OCI-M2 (cell line): Measurements from ENCODE around the gene NMT2.
"Not testable (repeated sequence)": the region's sequence is repeated elsewhere in the genome, so short reads cannot be mapped to it uniquely, and the experiment has no call there.

Experiments
- DNase-seq: peaks from one replicate; lab custom pipeline; 2025; ENCODE audit not compliant: unreplicated experiment; lab: John Stamatoyannopoulos, UW

NMT2 gene

GRCh38 chr10:15168291-15168785, at the start of gene NMT2:
NMT2 (minus strand) TSS chr10:15168693; CDS start chr10:15168612, 81 bp downstream.
- no peak for DNase-seq

DNA sequence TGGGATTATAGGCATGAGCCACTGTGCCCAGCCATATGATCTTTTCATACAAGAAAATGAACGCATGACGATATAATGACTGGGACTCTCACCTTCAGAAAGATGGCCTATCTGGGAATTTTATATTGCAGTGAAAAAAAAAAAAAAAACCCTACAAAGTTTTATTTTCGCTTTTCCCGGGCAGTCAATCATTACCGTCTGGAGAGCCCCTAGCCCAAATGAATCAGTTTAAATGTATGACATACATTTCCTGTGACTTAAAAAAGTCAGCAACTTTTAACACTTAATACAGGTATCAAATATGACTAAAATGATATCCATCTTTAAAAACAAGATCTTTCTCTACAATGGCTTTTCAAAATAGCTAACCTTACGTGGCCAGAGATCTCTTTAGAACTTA, 48.2 kb upstream of the NMT2 start:
- no peak for DNase-seq

DNA sequence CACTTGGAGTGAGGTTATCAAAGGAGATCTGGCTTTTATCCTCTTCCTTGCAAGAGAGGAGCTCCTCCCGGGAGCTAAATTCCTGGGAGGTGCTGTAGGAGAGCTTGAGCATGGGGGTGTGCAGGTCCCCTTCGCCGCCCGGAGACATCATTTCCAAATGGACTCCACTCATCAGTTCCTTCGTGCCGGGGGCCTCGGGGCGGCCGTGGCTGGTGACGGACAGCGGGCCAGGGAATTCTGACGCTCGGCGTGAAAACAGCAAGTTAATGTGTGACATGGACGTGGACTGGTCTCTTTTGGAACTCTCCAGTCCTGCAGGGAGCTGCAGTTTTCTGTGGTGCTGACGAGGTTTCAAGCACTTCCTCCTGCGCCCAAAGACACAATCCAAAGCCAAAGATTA, 45.7 kb upstream of the NMT2 start:
- DNase-seq, result no peak

- no peak for DNase-seq
These were observed 45.0 kb upstream of the NMT2 start for GRCh38 chr10:15213461-15213861.

GRCh38 chr10:15211464-15211979, 43.0 kb upstream of the NMT2 start:
- no peak for DNase-seq

DNA sequence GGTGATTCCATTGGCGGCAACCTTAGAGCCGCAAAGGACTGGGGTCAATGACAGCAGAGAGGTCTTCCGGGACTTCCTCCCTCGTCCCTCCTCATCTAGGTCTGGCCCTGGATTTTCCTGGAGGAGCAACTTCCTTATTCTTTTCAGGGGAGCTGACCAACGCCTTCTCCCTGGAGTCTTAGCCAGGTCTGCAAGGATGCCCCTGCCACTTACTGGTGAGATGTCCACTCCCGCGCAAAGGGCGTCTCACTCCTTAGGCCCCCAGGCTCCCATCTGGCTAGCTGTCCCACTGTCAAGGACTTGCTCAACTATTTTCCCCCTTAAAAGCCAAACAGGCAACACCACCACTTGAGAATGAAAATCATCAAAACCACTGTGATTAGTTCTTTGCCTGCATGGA, 42.0 kb upstream of the NMT2 start:
- no peak for DNase-seq

DNA sequence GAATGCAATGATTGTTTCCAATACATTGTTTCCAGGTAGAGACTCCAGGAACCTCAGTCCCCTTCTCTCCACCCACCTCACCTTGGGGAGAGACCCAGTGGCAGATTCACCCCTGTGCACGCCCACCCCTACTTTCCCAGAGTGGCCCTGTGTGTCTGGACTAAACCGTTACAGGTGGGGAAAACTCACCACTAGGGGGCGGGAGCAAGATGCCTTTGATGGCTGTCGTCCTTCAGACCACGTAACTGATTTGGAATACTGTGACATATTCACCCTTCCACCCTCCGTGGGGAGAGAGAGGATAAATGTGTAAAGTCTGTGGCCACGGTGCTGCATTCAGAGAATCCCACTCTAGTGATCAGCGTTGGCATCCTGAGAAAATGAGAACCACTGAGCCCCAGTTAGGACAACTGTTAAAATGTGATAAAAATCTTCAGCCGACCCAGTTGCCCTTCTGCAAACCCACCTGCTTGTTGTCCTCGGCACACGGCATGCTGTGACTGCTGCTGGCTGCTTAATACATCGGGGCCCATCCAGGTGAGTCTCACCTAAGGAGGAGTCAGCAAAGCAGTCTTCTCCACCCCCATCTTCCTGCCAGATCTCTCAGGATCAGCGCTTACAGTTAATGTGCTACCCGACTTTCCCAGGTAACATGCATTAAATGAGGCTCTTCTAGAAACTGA, 41.5 kb upstream of the NMT2 start:
- peak; percentile 6 for DNase-seq

DNA sequence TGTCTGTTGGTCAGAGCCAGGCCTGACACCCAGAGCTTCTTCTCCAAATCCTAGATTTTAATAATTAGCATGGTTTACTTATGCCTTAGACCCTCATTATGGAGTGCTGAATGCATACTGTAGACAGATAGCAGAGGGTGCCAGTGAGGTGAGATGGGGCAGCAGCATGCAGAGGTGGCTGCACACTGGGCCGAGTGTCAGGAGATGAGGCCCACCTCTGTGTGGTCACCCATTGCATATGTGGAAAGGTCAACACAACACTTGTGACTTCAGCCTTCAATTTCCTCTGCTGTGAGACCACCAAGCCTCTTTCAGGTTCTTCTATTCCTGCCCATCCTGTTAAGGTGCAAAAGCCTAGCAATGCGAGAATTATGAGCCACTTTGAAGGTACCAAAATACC, 39.7 kb upstream of the NMT2 start:
- no peak for DNase-seq

DNA sequence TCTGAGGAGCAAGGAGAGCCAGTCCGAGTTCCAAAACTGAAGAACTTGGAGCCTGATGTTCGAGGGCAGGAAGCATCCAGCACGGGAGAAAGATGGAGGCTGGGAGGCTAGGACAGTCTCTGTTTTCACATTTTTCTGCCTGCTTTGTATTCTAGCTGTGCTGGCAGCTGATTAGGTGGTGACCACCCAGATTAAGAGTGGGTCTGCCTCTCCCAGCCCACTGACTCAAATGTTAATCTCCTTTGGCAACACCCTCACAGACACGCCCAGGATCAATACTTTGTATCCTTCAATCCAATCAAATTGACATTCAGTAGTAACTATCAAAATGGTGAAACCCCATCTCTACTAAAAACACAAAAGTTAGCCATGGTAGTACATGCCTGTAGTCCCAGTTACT, 38.9 kb upstream of the NMT2 start:
- not testable (repeated sequence) for DNase-seq

GRCh38 chr10:15202639-15203038, 34.1 kb upstream of the NMT2 start:
- DNase-seq, result no peak

- DNase-seq, result not testable (repeated sequence)
These were observed 33.8 kb upstream of the NMT2 start for GRCh38 chr10:15202301-15202621.

- no peak for DNase-seq
These were observed 33.3 kb upstream of the NMT2 start for GRCh38 chr10:15201589-15202300.

- no peak for DNase-seq
These were observed 32.1 kb upstream of the NMT2 start for GRCh38 chr10:15200626-15201025.

- DNase-seq, result no peak
These were observed 29.4 kb upstream of the NMT2 start for GRCh38 chr10:15197911-15198310.

DNA sequence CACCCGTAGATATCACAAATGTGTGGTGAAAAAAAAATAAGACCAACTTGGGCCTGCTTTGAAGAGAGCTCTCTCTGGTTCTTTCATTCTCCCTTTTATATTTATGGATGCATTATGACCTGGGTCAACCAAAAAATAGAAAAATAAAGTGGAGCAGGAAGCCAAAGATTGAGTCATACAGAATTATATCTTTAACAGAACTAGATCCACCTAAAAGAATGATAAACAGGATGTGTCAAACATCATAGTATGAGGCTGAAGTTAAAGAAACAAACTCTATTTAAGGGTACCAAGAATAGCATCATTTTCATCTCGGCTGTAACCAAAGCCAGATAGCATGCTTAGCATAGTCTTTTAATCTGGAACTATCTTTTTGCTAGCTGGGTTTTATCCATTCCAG, 28.8 kb upstream of the NMT2 start:
- no peak for DNase-seq

GRCh38 chr10:15196021-15196834, 27.7 kb upstream of the NMT2 start:
- DNase-seq, result no peak

DNA sequence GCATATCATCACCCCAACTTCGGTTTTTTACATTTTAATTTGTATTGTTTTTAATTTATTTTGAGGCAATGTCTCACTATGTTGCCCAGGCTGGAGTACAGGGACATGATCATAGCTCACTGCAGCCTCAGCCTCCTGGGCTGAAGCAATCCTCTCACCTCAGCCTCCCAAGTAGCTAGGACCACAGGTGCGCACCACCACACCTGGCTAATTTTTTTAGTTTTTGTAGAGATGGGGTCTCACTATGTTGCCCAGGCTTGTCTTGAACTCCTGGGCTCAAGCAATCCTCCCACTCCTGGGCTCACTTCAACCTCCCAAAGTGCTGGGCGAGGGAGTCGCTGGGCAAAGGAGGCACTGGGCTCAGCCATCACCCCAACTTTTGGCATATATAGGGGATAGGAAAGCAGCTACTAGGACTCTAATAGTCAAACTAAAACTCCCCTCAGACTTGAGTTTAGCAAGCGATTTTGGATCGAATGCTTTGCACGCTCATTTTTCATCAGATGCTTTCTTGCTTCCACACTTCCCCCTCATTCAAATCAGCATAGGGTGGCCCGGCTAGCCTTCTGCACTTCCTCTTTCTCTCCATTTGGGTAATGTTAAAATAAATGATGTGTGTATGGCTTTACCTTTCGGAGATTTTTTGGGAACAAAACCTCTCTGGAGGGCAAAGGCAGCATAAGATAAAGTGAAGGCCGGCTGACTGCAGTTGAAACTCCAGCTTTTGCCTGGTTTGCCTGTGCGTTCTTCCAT, 20.8 kb upstream of the NMT2 start:
- DNase-seq, result no peak

DNA sequence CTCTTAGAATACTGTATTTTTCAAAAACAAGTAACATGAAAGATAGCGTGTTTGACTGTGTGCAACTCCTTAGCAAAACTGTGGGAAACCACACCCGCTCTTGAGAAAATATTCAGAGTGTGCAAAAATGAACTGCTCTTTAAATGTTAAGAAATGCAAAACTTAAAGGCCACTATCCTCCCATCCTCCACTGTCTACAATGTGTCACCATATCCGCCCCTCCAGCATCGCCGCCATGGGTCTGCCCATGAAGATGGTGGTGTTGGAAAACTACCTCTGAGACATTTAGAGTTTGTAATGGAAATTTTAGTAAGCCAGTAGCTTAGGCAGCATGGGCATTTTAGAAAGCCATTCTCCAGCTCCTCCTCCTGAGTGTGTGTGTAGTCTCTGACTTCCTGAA, 20.1 kb upstream of the NMT2 start:
- DNase-seq, result no peak

- no peak for DNase-seq
These were observed 15.4 kb upstream of the NMT2 start for GRCh38 chr10:15183689-15184481.

DNA sequence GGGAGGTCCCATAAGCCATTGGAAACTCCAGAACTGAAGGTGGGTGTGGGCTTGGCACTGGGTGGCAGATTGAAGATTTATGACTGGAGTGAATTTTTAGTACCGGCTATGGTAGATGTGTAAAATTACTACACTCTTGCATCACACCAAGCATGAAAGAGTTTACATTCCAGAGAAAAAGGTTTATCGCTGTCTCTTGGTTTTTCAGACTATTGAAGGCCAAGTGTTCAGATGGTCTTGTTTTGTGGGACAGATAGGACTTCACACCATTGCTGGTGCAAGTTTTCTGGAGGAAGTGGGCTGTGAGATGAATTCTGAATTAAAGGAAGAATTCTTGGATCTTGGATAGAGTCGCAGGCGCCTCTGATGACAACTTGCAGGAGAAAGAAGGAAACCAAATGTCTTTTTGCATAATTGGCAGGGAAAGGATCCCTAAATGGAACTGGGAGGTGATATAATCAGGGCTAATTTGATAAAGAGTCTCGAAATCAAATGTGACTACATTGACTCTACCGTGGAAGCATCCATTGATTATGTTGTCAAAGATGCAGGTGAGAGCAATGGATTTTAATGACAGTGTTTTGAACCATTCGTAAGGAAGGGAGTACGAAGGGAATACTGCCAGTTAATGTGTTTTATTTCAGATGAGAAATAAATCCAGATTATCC, 14.2 kb upstream of the NMT2 start:
- DNase-seq, result no peak
